Adrenal gland (tissue), 12 donors: ENCODE results near the gene LRP1B. TPM values are rescaled to one million over a fixed set of nuclear protein-coding genes. Genes with fewer than 3 reads are reported as not detected.

Source experiments
- DNase-seq, 7 donors: peaks; one replicate each; pipeline ENCODE4 v3.0.0-alpha.2; 2019 to 2020
- H3K27ac ChIP-seq, 5 donors: fragments of 200-600 bp; sonication (generic) in 4 of 5; 1 replicate in 3 of 5; 2 replicates in 2 of 5; pipeline versions ENCODE4 v1.5.1 to v1.8.0; 2016 to 2020; ENCODE audit warnings: mild to moderate bottlenecking in 1 of 5
- H3K27me3 ChIP-seq: fragments of 200-600 bp; 2 replicates; pipeline ENCODE4 v1.8.0; 2021
- H3K36me3 ChIP-seq, 2 donors: fragments of 200-600 bp; replicated peaks in 1 of 2; 1 replicate in 1 of 2; 2 replicates in 1 of 2; pipeline versions ENCODE4 v1.5.1 to v1.8.0; 2018 to 2022
- H3K4me1 ChIP-seq, 2 donors: fragments of 200-600 bp; replicated peaks in 1 of 2; 1 replicate in 1 of 2; 2 replicates in 1 of 2; pipeline versions ENCODE4 v1.5.1 to v1.8.0; 2018 to 2021
- H3K4me3 ChIP-seq, 4 donors: fragments of 200-600 bp; sonication (generic) in 3 of 4; one replicate each; pipeline ENCODE4 v1.5.1; 2016 to 2018
- H3K9me3 ChIP-seq, 3 donors: fragments of 200-600 bp; sonication (generic) in 1 of 3; replicated peaks in 1 of 3; 1 replicate in 2 of 3; 2 replicates in 1 of 3; pipeline versions ENCODE4 v1.5.1 to v1.8.0; 2016 to 2021
- CTCF ChIP-seq, 6 experiments: fragments of 450-650 bp in 4 of 6; fragments of 200-600 bp in 2 of 6; sonication (generic) in 1 of 6; IDR thresholded peaks; 1 replicate in 5 of 6; 2 replicates in 1 of 6; pipeline versions ENCODE4 v1.5.1 to v1.8.0; 2016 to 2021; ENCODE audit warnings: antibody characterized with exemption in 6 of 6, mild to moderate bottlenecking in 2 of 6, moderate library complexity in 1 of 6
- POLR2A ChIP-seq, 2 donors: fragments of 450-650 bp; IDR thresholded peaks; one replicate each; pipeline ENCODE4 v1.6.1; 2017; ENCODE audit warnings: antibody characterized with exemption in 2 of 2, mild to moderate bottlenecking in 2 of 2, moderate library complexity in 1 of 2
- WGBS, 4 donors: extraction: QIAGEN DNeasy Blood & Tissue Kit in 2 of 4; methylation state at CpG; one replicate each; pipeline versions ENCODE4 v1.1.5 to v1.1.7; 2013 to 2017; 5-methylcytosine and 5-hydroxymethylcytosine counted together
- intact Hi-C, 2 donors: fragments of 100-400 bp; cut with DNase I; formaldehyde crosslinking; loops; one replicate each; pipeline versions ENCODE4 v1.14.1 to v1.15.0; 2022 to 2023
- polyA plus RNA-seq, 3 donors: library from polyadenylated mRNA; stranded (reverse); fragments of 200-250 nt in 2 of 3; fragments of 350-450 nt in 1 of 3; fragmentation: Illumina TruSeq in 1 of 3; extraction: RNeasy Lipid Tissue Mini Kit (QIAGEN cat#74804) in 1 of 3; gene quantifications; one replicate each; pipeline ENCODE4 v1.2.3, GENCODE V29; 2013 to 2014
- total RNA-seq, 9 donors: library from RNA; depleted of rRNA in 4 of 9; stranded (reverse); fragments of >200 nt in 4 of 9; fragments of 120-200 nt in 1 of 9; fragmentation: NEBNext Ultra II Directional in 1 of 9; extraction: Animal tissue kit (Norgen Biotek cat#: 25700) in 1 of 9; gene quantifications; one replicate each; pipeline versions ENCODE4 v1.1.0 to v1.2.4, GENCODE V29; 2013 to 2023
- donor health status: healthy with polysubstance abuse.
- donor health status: Bipolar disorder and iron deficiency.
- donor health status: DM: yes; HTN: yes; CAD: no.
- donor health status: DM: no; HTN: no; CAD: no.
- donor health status: DM: no; HTN: no; CAD: no.
- donor health status: DM: yes; HTN: yes; CAD: no.

Gene LRP1B
- total and polyA plus RNA-seq, 12 donors: 0.84 to 5.4 (median 2.1) TPM

GRCh38 chr2:140316345-140316744 lies 1814.5 kb downstream of the LRP1B start:
- intact Hi-C loops: no loop called here
- no peak for DNase-seq
- 89 to 91% (median 90%) methylated on average over 3 of the region's 3 CpGs for WGBS, 4 donors

DNA sequence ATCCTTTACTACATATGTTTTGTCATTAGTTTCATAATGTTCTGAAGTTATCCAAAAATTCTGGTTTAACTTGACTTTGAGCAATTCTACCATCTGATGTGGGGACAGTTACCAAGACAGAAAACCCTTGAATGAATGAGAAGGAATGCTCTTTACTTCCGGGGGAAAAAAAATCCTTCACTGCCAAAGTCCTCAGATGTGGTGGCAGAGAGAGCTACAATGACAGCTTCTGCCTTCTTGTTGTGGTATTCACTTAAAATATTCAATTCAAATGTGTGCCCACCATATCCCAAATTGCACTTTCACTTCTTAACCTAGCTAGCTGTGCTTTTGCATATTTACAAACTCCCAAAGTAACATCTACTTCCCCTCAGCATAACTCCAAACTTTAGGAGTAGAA lies 1818.9 kb downstream of the LRP1B start:
- H3K27ac ChIP-seq: no peak overlapping the region
- H3K9me3 ChIP-seq: no peaks in the 10 kb centered on the region
- TF ChIP-seq CTCF (IDR thresholded peaks at IDR 0.05): no peak
- TF ChIP-seq POLR2A (IDR thresholded peaks at IDR 0.05): no peak
- no peaks in the 10 kb centered on the region for H3K27me3 ChIP-seq
- no peak overlapping the region for H3K4me3 ChIP-seq
- no peaks in the 10 kb centered on the region for H3K36me3 ChIP-seq
- DNase-seq: no peak
- intact Hi-C loops: no loop called here
- H3K4me1 ChIP-seq: no peaks in the 10 kb centered on the region
- 0 to 40% (median 18%) methylated on average over 1 of the region's 1 CpG for WGBS, 4 donors

More at GRCh38 chr2:140316345-140316744, 1814.5 kb downstream of the LRP1B start:
- no peak overlapping the region for H3K27ac ChIP-seq
- no peak for TF ChIP-seq CTCF (IDR thresholded peaks at IDR 0.05)
- no peak for TF ChIP-seq POLR2A (IDR thresholded peaks at IDR 0.05)
- H3K27me3 ChIP-seq: no peaks in the 10 kb centered on the region
- no peak overlapping the region for H3K4me3 ChIP-seq
- no peaks in the 10 kb centered on the region for H3K9me3 ChIP-seq
- H3K4me1 ChIP-seq: no peaks in the 10 kb centered on the region
- H3K36me3 ChIP-seq: no peaks in the 10 kb centered on the region

- TF ChIP-seq CTCF (IDR thresholded peaks at IDR 0.05) (no peak), POLR2A (IDR thresholded peaks at IDR 0.05) (no peak)
- intact Hi-C loops: no loop called here
- no peaks in the 10 kb centered on the region for H3K27me3 ChIP-seq
- H3K27ac ChIP-seq: no peak overlapping the region
- no peaks in the 10 kb centered on the region for H3K9me3 ChIP-seq
- no peak overlapping the region for H3K4me3 ChIP-seq
- H3K36me3 ChIP-seq: no peaks in the 10 kb centered on the region
- H3K4me1 ChIP-seq: no peaks in the 10 kb centered on the region
- no peak for DNase-seq
Observed at GRCh38 chr2:140308706-140309105, 1822.1 kb downstream of the LRP1B start.

- intact Hi-C loops: no loop called here
- H3K27ac ChIP-seq: no peak overlapping the region
- no peak for TF ChIP-seq CTCF (IDR thresholded peaks at IDR 0.05)
- no peak for TF ChIP-seq POLR2A (IDR thresholded peaks at IDR 0.05)
Observed at GRCh38 chr2:140307532-140307931, 1823.3 kb downstream of the LRP1B start.

More at GRCh38 chr2:140307532-140307931, 1823.3 kb downstream of the LRP1B start:
- Histone ChIP-seq H3K9me3 (no peaks in the 10 kb centered on the region), H3K4me3 (no peak overlapping the region), H3K27me3 (no peaks in the 10 kb centered on the region), H3K4me1 (no peaks in the 10 kb centered on the region), H3K36me3 (no peaks in the 10 kb centered on the region)
- no peak for DNase-seq
